ENCODE measurements around the gene EEPD1.

Gene EEPD1

GRCh38 chr7:36263095-36263484, 110.0 kb downstream of the EEPD1 start (continued):
- TF ChIP-seq ZNF23 (tag by site-specific recombination; IDR thresholded peaks at IDR 0.05; ENCODE audit: borderline replicate concordance), result no peak
- no peak for TF ChIP-seq BCL11B (tag by site-specific recombination; IDR thresholded peaks at IDR 0.05; ENCODE audit: low read depth)

GRCh38 chr7:36264123-36264801, 111.2 kb downstream of the EEPD1 start:
- ChIA-PET POLR2A (no interaction called here), CTCF (interaction anchor here (0.8 kb wide), 1 partner anchor 8 kb away, joined by 3 read pairs; no protein-coding TSS in a partner anchor)
- H3K4me1 ChIP-seq (ENCODE audit: control insufficient read depth, insufficient read depth, low read length), result no peaks in the 10 kb centered on the region
- no peak overlapping the region for H3K4me3 ChIP-seq (ENCODE audit: low read depth, low read length)
- no peaks in the 10 kb centered on the region for H3K9me3 ChIP-seq (ENCODE audit: control insufficient read depth, insufficient read depth, low read depth, low read length)
- H3K27ac ChIP-seq (ENCODE audit: extremely low read depth, low read depth, low read length), result no peak overlapping the region
- H3K36me3 ChIP-seq (ENCODE audit: control insufficient read depth in 2 of 2, insufficient read depth in 1 of 2, low read length in 2 of 2), result no peaks in the 10 kb centered on the region
- no peak for TF ChIP-seq GLI2 (tag by site-specific recombination; IDR thresholded peaks at IDR 0.05; ENCODE audit: borderline replicate concordance, low read depth)
- no peak for TF ChIP-seq ZNF549 (tag by site-specific recombination; IDR thresholded peaks at IDR 0.05)
- TF ChIP-seq SETDB1 (IDR thresholded peaks at IDR 0.05; ENCODE audit: insufficient read length, low read length), result no peak
- TF ChIP-seq ZFP37 (tag by site-specific recombination; IDR thresholded peaks at IDR 0.05), result no peak
- no peak for TF ChIP-seq GLIS1 (tag by site-specific recombination; IDR thresholded peaks at IDR 0.05)
- no peak for TF ChIP-seq ZBTB1 (tag by site-specific recombination; IDR thresholded peaks at IDR 0.05)
- TF ChIP-seq HOXD13 (CRISPR knock-in tag; IDR thresholded peaks at IDR 0.05; ENCODE audit: borderline replicate concordance), result no peak
- no peak for TF ChIP-seq ZNF280D (tag by site-specific recombination; IDR thresholded peaks at IDR 0.05)
- no peak for TF ChIP-seq ZNF561 (tag by site-specific recombination; IDR thresholded peaks at IDR 0.05; ENCODE audit: borderline replicate concordance)
- no peak for TF ChIP-seq ZNF501 (tag by site-specific recombination; IDR thresholded peaks at IDR 0.05)
- no peak for TF ChIP-seq ZNF394 (tag by site-specific recombination; IDR thresholded peaks at IDR 0.05; ENCODE audit: borderline replicate concordance)
- no peak for TF ChIP-seq YY2 (tag by site-specific recombination; IDR thresholded peaks at IDR 0.05)
- TF ChIP-seq ZNF658 (tag by site-specific recombination; IDR thresholded peaks at IDR 0.05), result no peak

GRCh38 chr7:36264913-36265516, 112.0 kb downstream of the EEPD1 start:
- TF ChIP-seq ZBTB17 (tag by site-specific recombination; IDR thresholded peaks at IDR 0.05) (no peak), KLF16 (tag by site-specific recombination; IDR thresholded peaks at IDR 0.05) (no peak), ZNF274 (IDR thresholded peaks at IDR 0.05; ENCODE audit: low read length) (no peak), ZNF274 (tag by site-specific recombination; IDR thresholded peaks at IDR 0.05; ENCODE audit: borderline replicate concordance) (no peak), CTCF (tag by site-specific recombination; IDR thresholded peaks at IDR 0.05) (no peak), KLF1 (tag by site-specific recombination; IDR thresholded peaks at IDR 0.05) (no peak), ZBTB1 (tag by site-specific recombination; IDR thresholded peaks at IDR 0.05) (no peak), ZFP3 (tag by site-specific recombination; IDR thresholded peaks at IDR 0.05; ENCODE audit: low read depth) (no peak), ZNF580 (tag by site-specific recombination; IDR thresholded peaks at IDR 0.05) (no peak), ZSCAN23 (tag by site-specific recombination; IDR thresholded peaks at IDR 0.05) (no peak)
- Histone ChIP-seq H3K9me3 (ENCODE audit: control insufficient read depth, insufficient read depth, low read depth, low read length) (no peaks in the 10 kb centered on the region), H3K27ac (ENCODE audit: extremely low read depth, low read depth, low read length) (no peak overlapping the region), H3K4me1 (ENCODE audit: control insufficient read depth, insufficient read depth, low read length) (no peaks in the 10 kb centered on the region), H3K36me3 (ENCODE audit: control insufficient read depth in 2 of 2, insufficient read depth in 1 of 2, low read length in 2 of 2) (no peaks in the 10 kb centered on the region), H3K4me3 (ENCODE audit: low read depth, low read length) (no peak overlapping the region)
- CTCF ChIA-PET, result no interaction called here
- POLR2A ChIA-PET, result no interaction called here
